ENCODE data around the gene TRNP1. TPM values are rescaled to one million over a fixed set of nuclear protein-coding genes. Genes with fewer than 3 reads are reported as not detected.
A peak's percentile ranks its signal among the peaks of the same experiment; 100 is the strongest.

The TRNP1 gene
- total and polyA plus RNA-seq, 2 of the 4 experiments (the other 2 are of a cell fraction): 63.3 to 91.6 TPM

- H2BK15ac ChIP-seq (ENCODE audit: low read depth, low read length): no peak overlapping the region; the same call in 2 of the 3 replicates
- H3K18ac ChIP-seq (ENCODE audit: low read depth, low read length): no peak overlapping the region; the same call in 1 of the 2 replicates
- H3K27me3 ChIP-seq (ENCODE audit: control insufficient read depth, insufficient read depth, low read length): no peaks in the 10 kb centered on the region
- CTCF ChIA-PET: no interaction called here
- H4K5ac ChIP-seq (ENCODE audit: low read depth, low read length): no peak overlapping the region
- H2AFZ ChIP-seq (replicated peaks; ENCODE audit: low read length, poor library complexity): no peak overlapping the region
- intact Hi-C loops (cut with micrococcal nuclease) (no loop called here), in situ Hi-C loops (cut with MboI; ENCODE audit: low sequenced_read_pairs) (no loop called here), dilution Hi-C loops (cut with HindIII; ENCODE audit: low sequenced_read_pairs, unreplicated experiment) (no loop called here)
- peak overlapping the region; percentile 44 for H2AK9ac ChIP-seq (replicated peaks; ENCODE audit: low read depth, low read length, poor library complexity)
- H4K91ac ChIP-seq (ENCODE audit: insufficient read depth, low read depth, low read length): peak overlapping the region; percentile 62; the same call in 1 of the 2 replicates
- peak overlapping the region; percentile 36; the same call in 1 of the 2 replicates for H2BK20ac ChIP-seq (ENCODE audit: low read depth, low read length)
- H3K4me1 ChIP-seq (ENCODE audit: control insufficient read depth, insufficient read depth, low read length): peaks cover 37% of the 10 kb centered on the region
- no peak for ATAC-seq (ENCODE audit: low read depth)
- TF ChIP-seq, protein P1, sequence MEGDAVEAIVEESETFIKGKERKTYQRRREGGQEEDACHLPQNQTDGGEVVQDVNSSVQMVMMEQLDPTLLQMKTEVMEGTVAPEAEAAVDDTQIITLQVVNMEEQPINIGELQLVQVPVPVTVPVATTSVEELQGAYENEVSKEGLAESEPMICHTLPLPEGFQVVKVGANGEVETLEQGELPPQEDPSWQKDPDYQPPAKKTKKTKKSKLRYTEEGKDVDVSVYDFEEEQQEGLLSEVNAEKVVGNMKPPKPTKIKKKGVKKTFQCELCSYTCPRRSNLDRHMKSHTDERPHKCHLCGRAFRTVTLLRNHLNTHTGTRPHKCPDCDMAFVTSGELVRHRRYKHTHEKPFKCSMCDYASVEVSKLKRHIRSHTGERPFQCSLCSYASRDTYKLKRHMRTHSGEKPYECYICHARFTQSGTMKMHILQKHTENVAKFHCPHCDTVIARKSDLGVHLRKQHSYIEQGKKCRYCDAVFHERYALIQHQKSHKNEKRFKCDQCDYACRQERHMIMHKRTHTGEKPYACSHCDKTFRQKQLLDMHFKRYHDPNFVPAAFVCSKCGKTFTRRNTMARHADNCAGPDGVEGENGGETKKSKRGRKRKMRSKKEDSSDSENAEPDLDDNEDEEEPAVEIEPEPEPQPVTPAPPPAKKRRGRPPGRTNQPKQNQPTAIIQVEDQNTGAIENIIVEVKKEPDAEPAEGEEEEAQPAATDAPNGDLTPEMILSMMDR (conservative IDR thresholded peaks at IDR 0.05; ENCODE audit: low read depth, low read length): no peak
- no peak for TF ChIP-seq SMC3 (IDR thresholded peaks at IDR 0.05; ENCODE audit: low read depth, low read length)
- no peak for TF ChIP-seq MXI1 (IDR thresholded peaks at IDR 0.05; ENCODE audit: borderline replicate concordance, low read depth, low read length)
- TF ChIP-seq RAD21 (IDR thresholded peaks at IDR 0.05; ENCODE audit: low read length): no peak
- peaks cover 26% of the 10 kb centered on the region for H3K9me1 ChIP-seq (ENCODE audit: insufficient read depth, low read length)
- peak overlapping the region; percentile 99 for H2AK5ac ChIP-seq (ENCODE audit: low read depth, low read length)
- no peaks in the 10 kb centered on the region for H3K9me3 ChIP-seq (ENCODE audit: control insufficient read depth, insufficient read depth, low read length)
- no peaks in the 10 kb centered on the region for H3K36me3 ChIP-seq (ENCODE audit: control insufficient read depth, insufficient read depth, low read length)
- H3K56ac ChIP-seq (ENCODE audit: extremely low read depth, insufficient read depth, low read length): no peak overlapping the region
- H4K20me1 ChIP-seq (ENCODE audit: insufficient read depth, low read length): peaks cover 13% of the 10 kb centered on the region
- 66% methylated on average over 2 of the region's 6 CpGs; no CpG with 5 or more reads in 1 of the 2 experiments for WGBS, 2 experiments (ENCODE audit: extremely low coverage in 2 of 2, insufficient read length in 1 of 2)
- H4K8ac ChIP-seq (ENCODE audit: low read depth in 2 of 2, low read length in 2 of 2): peak overlapping the region in 1 of 2 experiments; percentile 23; a peak in 1 of 4 replicates
- H3K4me2 ChIP-seq (ENCODE audit: low read depth, low read length): no peak overlapping the region; the same call in 1 of the 2 replicates
- no peak for DNase-seq
- peak overlapping the region; percentile 64 for H2BK120ac ChIP-seq (ENCODE audit: low read depth, low read length)
- peak overlapping the region; percentile 62 for H3K4ac ChIP-seq (ENCODE audit: low read depth, low read length)
- no TSS peak for BruUV-seq (replicated peaks)
- H3K9ac ChIP-seq (ENCODE audit: low read depth, low read length): no peak overlapping the region; the same call in 1 of the 2 replicates
- POLR2A ChIA-PET (ENCODE audit: unreplicated experiment): no interaction called here
- H2BK5ac ChIP-seq (ENCODE audit: low read depth, low read length, poor library complexity, severe bottlenecking): peak overlapping the region; percentile 6
- 0 out of 2 replicates have a peak overlapping the region, but pooled peaks have one; percentile 5 for H3K14ac ChIP-seq (replicated peaks; ENCODE audit: low read depth, low read length)
- H3K23ac ChIP-seq (ENCODE audit: low read depth, low read length): 0 out of 2 replicates have a peak overlapping the region, but pooled peaks have one; percentile 1
- no peak overlapping the region for H3K27ac ChIP-seq (ENCODE audit: insufficient read depth, low read length)
- no peak overlapping the region for H3K4me3 ChIP-seq (ENCODE audit: insufficient read depth, low read depth, low read length)
- peaks cover 15 to 63% of the 10 kb centered on the region in 2 experiments; a peak in 3 of 4 replicates for H3K79me1 ChIP-seq (ENCODE audit: low read depth in 1 of 2, low read length in 2 of 2)
Observed at GRCh38 chr1:27009601-27010197, 16.2 kb downstream of the TRNP1 start.
